Nephron progenitor cell (in vitro differentiated cells): ENCODE measurements around the gene TMEM11.
"Not testable (repeated sequence)": the region's sequence is repeated elsewhere in the genome, so short reads cannot be mapped to it uniquely, and the experiment has no call there.

ENCODE experiments used
- DNase-seq: peaks from one replicate; pipeline ENCODE4 v3.0.0; 2021
- H3K27ac Mint-ChIP-seq: 2 replicates; pipeline ENCODE4 v1.8.0; 2021; ENCODE audit warnings: mild to moderate bottlenecking, moderate library complexity, mixed read lengths
- H3K27me3 Mint-ChIP-seq: 2 replicates; pipeline ENCODE4 v1.8.0; 2021; ENCODE audit warnings: mild to moderate bottlenecking, low read depth, mixed read lengths; ENCODE audit not compliant: poor library complexity
- H3K36me3 Mint-ChIP-seq: 2 replicates; pipeline ENCODE4 v1.8.0; 2021; ENCODE audit warnings: low read depth, mixed read lengths
- H3K4me1 Mint-ChIP-seq: 2 replicates; pipeline ENCODE4 v1.8.0; 2021; ENCODE audit warnings: mixed read lengths
- H3K4me3 Mint-ChIP-seq: 2 replicates; pipeline ENCODE4 v1.8.0; 2021; ENCODE audit warnings: mild to moderate bottlenecking, moderate library complexity, mixed read lengths
- H3K9me3 Mint-ChIP-seq: 2 replicates; pipeline ENCODE4 v1.8.0; 2021; ENCODE audit warnings: mild to moderate bottlenecking, moderate library complexity, mixed read lengths
- TF ChIP-seq, protein P1 (sequence below): fragments of 200-600 bp; sonication (generic); IDR thresholded peaks from 2 replicates; pipeline ENCODE4 v1.5.0; 2021; ENCODE audit warnings: antibody characterized with exemption

The TMEM11 gene

DNA sequence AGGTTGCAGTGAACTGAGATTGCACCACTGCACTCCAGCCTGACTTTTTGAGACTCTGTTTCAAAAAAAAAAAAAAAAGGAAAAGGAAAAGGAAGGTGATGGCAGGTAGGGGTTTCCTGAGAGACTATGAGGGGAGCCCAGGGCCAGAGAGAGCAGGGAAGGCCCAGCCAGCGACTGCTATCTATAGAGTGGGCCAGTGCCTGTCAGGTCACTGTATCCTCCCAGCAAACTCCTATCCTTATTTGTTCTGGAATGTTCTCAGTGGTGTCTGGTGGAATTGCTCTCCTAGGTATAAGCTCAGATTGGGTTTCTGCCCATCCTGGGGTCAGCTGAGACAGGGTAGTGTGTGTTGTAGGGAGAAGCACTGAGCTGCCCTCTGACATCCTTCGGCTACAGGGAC is 14.9 kb upstream of the TMEM11 start:
- Mint-ChIP-seq H3K27ac (no peak overlapping the region), H3K4me3 (no peak overlapping the region), H3K36me3 (peaks cover 15% of the 10 kb centered on the region), H3K4me1 (no peaks in the 10 kb centered on the region), H3K9me3 (peaks cover 20% of the 10 kb centered on the region), H3K27me3 (peaks cover 6% of the 10 kb centered on the region)
- TF ChIP-seq, protein P1, sequence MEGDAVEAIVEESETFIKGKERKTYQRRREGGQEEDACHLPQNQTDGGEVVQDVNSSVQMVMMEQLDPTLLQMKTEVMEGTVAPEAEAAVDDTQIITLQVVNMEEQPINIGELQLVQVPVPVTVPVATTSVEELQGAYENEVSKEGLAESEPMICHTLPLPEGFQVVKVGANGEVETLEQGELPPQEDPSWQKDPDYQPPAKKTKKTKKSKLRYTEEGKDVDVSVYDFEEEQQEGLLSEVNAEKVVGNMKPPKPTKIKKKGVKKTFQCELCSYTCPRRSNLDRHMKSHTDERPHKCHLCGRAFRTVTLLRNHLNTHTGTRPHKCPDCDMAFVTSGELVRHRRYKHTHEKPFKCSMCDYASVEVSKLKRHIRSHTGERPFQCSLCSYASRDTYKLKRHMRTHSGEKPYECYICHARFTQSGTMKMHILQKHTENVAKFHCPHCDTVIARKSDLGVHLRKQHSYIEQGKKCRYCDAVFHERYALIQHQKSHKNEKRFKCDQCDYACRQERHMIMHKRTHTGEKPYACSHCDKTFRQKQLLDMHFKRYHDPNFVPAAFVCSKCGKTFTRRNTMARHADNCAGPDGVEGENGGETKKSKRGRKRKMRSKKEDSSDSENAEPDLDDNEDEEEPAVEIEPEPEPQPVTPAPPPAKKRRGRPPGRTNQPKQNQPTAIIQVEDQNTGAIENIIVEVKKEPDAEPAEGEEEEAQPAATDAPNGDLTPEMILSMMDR: no peak
- DNase-seq: no peak

GRCh38 chr17:21228111-21228510 is 14.2 kb upstream of the TMEM11 start:
- Mint-ChIP-seq H3K36me3 (peaks cover 12% of the 10 kb centered on the region), H3K9me3 (peaks cover 14% of the 10 kb centered on the region), H3K27me3 (peaks cover 10% of the 10 kb centered on the region), H3K27ac (no peak overlapping the region), H3K4me3 (no peak overlapping the region), H3K4me1 (no peaks in the 10 kb centered on the region)
- no peak for DNase-seq
- TF ChIP-seq, protein P1: no peak

GRCh38 chr17:21227277-21227676 is 13.3 kb upstream of the TMEM11 start:
- H3K27ac Mint-ChIP-seq, H3K9me3 Mint-ChIP-seq, H3K4me1 Mint-ChIP-seq, H3K4me3 Mint-ChIP-seq, DNase-seq: not testable (repeated sequence)
- H3K36me3 Mint-ChIP-seq: peaks cover 15% of the 10 kb centered on the region
- peaks cover 11% of the 10 kb centered on the region for H3K27me3 Mint-ChIP-seq

DNA sequence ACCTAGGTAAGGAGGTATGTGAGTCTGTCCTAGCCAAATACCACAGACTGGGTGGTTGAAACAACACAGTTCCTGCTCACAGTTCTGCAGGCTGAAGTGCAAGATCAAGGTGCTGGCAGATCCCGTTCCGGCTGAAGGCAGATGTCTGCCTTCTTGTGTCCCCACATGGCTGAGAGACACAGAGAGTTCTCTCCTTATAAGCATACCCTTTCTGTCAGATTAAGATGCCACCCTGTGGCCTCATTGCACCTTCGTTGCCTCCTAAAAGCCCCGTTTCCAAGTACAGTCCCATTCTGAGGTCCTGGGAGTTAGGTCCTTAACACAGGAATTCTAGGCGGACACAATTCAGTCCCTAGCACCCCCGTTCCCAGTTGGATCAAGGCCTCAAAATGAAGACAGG is 9.1 kb upstream of the TMEM11 start:
- no peak overlapping the region for H3K4me3 Mint-ChIP-seq
- H3K36me3 Mint-ChIP-seq: peaks cover 20% of the 10 kb centered on the region
- no peak overlapping the region for H3K27ac Mint-ChIP-seq
- TF ChIP-seq, protein P1: no peak
- H3K4me1 Mint-ChIP-seq: no peaks in the 10 kb centered on the region
- peaks cover 11% of the 10 kb centered on the region for H3K27me3 Mint-ChIP-seq
- H3K9me3 Mint-ChIP-seq: peaks cover 4% of the 10 kb centered on the region
- no peak for DNase-seq

DNA sequence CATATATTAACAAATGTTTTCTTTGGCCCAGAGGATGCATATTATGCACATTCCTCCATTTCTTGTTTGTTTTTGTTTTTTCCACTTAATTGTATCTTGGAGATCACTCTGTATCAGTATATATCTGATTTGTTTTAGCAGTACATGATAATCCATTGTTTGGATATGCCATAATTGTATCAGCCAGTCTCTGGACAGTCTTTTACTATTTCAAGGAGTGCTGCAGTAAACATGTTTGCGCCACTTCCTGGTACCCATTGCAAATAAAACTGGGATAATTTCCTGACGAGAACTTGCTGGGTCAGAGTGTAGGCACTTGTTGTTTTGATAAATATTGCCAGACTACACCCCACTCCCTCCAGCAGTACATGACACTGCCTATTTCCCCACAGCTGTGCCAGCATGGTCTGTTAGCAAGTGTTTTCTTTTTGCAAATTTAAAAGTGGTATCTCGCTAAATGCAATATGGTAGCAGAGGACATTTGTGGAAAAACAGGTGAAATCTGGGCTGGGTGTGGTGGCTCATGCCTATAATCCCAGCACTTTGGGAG is 4.9 kb upstream of the TMEM11 start:
- Mint-ChIP-seq H3K4me1 (peaks cover 21% of the 10 kb centered on the region), H3K36me3 (peaks cover 20% of the 10 kb centered on the region), H3K4me3 (no peak overlapping the region), H3K27me3 (peaks cover 6% of the 10 kb centered on the region), H3K27ac (no peak overlapping the region), H3K9me3 (peaks cover 4% of the 10 kb centered on the region)
- DNase-seq: no peak
- TF ChIP-seq, protein P1: no peak

DNA sequence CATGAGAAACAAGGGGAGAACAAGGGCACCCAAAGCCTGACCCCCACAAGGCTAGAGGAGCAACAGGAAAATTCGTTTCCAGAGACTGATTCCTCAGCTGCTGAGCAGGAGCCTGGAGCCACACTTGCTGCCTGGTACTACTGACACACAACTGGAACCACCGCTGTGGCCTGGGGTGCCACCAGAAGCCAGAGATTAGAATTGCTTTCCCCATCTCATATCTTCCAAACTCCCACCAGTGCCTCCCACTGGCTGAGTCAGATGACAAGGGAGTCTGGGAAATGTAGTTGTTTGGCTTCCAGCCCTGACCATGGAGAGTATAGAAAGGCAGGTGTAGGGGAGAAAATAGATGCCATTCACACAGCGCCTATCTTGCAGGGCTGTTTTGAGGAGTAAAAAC is 4.1 kb upstream of the TMEM11 start:
- TF ChIP-seq, protein P1: no peak
- H3K4me1 Mint-ChIP-seq: peaks cover 25% of the 10 kb centered on the region
- peaks cover 4% of the 10 kb centered on the region for H3K9me3 Mint-ChIP-seq
- H3K36me3 Mint-ChIP-seq: peaks cover 19% of the 10 kb centered on the region
- no peak for DNase-seq
- H3K27me3 Mint-ChIP-seq: peaks cover under 1% of the 10 kb centered on the region
- no peak overlapping the region for H3K4me3 Mint-ChIP-seq
- no peak overlapping the region for H3K27ac Mint-ChIP-seq
